NCI-H128 (cell line): Measurements from ENCODE around the gene MAIP1.

Experiments used
- DNase-seq: peaks from one replicate; lab custom pipeline; 2025; ENCODE audit not compliant: unreplicated experiment; lab: John Stamatoyannopoulos, UW

MAIP1 gene

DNA sequence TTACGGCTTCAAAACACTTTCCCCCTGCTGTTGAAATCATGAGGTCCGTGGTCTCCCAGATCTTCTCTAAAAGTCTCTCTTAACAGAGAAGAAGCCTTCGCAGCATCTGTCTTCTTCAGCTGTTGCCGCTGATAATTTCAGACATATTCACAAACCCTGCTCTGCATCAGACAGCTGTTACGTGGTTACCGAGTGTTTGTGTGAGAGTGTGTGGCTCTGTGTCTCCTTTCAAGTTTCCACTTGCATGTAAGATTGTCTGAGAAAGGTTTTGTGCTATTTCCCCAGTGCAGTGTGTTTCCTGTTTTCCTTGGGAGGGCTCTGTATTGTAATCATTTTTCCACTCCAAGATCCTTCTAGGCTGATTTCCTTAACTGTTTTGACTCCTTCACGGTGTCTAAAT is 32.8 kb downstream of the MAIP1 start:
- DNase-seq = no peak

GRCh38 chr2:199989822-199990221 is 34.4 kb downstream of the MAIP1 start:
- DNase-seq = no peak

GRCh38 chr2:199991691-199992090 is 36.3 kb downstream of the MAIP1 start:
- DNase-seq = no peak

- no peak for DNase-seq
These were observed 36.9 kb downstream of the MAIP1 start for GRCh38 chr2:199992296-199992695.

- DNase-seq = no peak
These were observed 39.0 kb downstream of the MAIP1 start for GRCh38 chr2:199994371-199994770.

DNA sequence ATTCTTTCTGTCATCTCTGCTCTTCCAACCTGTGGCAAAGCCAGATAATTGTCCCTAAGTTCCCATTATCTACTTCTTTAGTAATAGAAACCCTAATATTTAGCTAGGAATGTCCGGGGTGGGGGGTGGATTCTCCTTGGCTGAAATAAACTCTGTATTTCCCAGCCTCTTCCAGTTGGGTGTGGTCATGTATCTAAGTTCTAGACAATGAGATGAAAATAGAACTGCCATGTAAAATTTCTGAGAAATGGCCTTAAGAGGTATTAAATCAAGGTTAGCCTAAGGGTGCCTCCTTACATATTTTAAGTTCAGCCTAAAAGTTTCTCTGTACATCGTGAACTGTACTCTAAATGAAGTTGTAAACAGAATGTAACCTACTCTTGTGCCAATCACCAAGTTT is 39.5 kb downstream of the MAIP1 start:
- no peak for DNase-seq

DNA sequence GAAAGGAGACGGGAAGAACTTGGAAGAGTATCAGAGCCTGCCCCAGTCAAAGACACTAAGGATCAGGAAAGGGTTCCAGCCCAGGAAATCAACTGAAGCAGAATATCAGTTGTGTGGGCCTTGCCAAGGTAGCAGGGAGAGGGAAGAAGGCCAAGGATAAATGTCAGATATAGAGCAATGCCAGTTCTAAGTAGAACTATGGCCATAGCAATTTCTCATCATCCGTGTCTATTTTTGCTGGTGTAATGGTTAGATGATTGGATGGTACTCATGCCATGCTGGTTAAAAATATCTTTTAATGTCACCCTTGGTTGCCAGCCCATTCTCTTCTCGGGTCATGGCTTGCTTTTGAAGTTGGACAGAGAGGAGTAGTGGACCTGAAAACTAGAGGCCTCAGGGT is 41.9 kb downstream of the MAIP1 start:
- no peak for DNase-seq

- DNase-seq = no peak
These were observed 43.8 kb downstream of the MAIP1 start for GRCh38 chr2:199999166-199999565.

DNA sequence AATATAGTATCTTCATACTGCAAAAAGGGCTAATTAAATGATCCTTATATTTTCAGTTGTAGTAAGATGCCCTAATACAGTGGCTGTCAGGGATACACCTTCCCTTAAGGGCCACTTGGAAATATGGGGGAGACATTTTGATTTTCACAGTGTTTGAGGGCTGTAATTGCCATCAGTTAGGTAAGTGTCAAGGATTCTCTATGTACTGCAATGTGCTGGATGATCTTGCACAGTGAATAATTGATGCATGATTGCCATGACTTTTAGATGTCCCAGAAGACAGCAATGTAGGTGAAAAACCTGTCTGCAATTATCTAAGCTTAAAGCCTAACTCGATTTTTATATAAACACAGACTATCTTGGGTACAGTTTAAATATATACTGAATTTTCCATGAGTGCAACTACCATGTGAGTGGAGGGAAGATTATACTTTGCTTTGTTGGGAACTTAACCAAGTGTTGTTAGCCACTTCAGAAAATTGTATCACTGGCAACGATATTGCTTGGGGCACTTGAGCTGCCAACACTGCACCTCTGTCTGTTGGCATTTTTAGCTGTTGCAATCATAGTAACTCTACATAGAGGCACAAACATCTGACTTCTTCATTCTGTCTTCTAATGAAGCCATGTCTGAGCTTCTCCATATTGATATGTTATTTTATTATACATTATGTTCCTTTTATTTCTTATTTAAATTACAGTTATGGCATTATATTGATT is 45.2 kb downstream of the MAIP1 start:
- DNase-seq = no peak

GRCh38 chr2:200003444-200003843 is 48.1 kb downstream of the MAIP1 start:
- DNase-seq = no peak

DNA sequence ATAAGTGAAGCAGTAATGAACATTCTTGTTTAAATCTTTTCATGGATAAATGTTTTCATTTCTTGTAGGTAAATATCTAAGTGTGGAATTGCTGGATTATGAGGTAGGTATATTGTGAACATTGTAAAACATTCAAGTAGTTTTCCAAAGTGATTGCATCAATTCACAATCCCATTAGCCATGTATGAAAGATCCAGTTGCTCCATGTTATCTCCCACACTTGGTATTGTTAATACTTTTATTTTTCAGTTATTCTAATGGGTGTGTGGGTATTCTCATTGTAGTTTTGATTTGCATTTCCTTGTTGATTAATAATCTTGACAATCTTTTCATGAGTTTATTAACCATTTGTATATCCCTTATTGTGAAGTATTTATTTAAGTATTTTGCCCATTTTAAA is 50.3 kb downstream of the MAIP1 start:
- DNase-seq = no peak

- no peak for DNase-seq
These were observed 51.9 kb downstream of the MAIP1 start for GRCh38 chr2:200007306-200007705.

- no peak for DNase-seq
These were observed 57.0 kb downstream of the MAIP1 start for GRCh38 chr2:200012401-200012800.
